Amniotic epithelial cell (primary cell): ENCODE results near the gene PSKH1.
A peak's percentile ranks its signal among the peaks of the same experiment; 100 is the strongest.
"Not testable (repeated sequence)": the region's sequence is repeated elsewhere in the genome, so short reads cannot be mapped to it uniquely, and the experiment has no call there.

ENCODE experiments used
- DNase-seq: peaks from one replicate; pipeline ENCODE4 v3.0.0-alpha.2; 2010; ENCODE audit warnings: low read depth

PSKH1 gene

DNA sequence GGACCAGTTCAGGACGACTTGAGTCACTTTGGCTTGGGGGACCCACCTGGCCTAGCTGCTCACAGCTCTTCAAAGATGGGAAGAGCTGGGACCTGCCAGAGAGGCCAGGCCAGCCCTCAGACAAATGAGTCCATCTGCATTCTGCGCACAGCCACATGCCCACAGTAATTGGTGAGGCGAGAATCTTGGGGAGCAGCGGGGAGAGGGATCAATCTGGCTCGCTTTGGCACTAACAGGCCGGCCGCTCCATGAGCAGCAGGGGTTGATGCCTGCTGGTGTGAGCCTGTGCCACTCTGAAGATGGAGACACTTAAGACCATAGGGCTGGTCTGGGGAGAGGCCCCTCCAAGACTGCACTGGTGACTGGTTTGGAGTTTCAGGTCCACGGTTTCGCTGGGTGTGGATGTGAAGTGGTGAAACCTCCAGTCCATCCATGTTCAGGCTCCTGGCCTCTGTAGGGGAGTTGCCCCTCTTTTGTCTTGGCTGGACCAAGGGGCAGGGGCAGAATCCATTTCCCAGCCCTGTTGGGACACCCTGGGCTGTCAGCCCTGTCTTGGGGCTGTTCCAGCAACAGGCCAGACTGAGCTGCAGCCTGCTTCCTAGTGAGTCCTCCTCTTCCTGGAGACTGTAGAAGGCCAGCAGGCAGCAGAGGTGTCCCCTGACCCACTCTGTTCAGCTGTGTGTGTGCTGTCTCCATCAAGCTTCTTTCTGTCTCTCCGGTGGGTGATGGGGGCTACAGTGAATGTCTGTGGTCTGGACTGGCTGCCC lies 31.3 kb downstream of the PSKH1 start:
- DNase-seq, result no peak

- DNase-seq, result peak; percentile 40
Measured at GRCh38 chr16:67926181-67926750, 33.2 kb downstream of the PSKH1 start.

GRCh38 chr16:67927131-67927941 lies 34.3 kb downstream of the PSKH1 start:
- no peak for DNase-seq

DNA sequence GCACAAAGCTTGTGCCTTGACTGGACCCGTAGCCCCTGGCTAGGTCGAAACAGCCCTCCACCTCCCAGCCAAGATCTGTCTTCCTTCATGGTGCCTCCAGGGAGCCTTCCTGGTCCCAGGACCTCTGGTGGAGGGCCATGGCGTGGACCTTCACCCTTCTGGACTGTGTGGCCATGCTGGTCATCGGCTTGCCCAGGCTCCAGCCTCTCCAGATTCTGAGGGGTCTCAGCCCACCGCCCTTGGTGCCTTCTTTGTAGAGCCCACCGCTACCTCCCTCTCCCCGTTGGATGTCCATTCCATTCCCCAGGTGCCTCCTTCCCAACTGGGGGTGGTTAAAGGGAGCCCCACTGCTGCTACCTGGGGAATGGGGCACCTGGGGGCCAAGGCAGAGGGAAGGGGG lies 35.1 kb downstream of the PSKH1 start:
- no peak for DNase-seq

- peak; percentile 37 for DNase-seq
Measured at GRCh38 chr16:67928561-67929364, 35.7 kb downstream of the PSKH1 start.

- DNase-seq, result no peak
Measured at GRCh38 chr16:67930191-67930590, 37.1 kb downstream of the PSKH1 start.

DNA sequence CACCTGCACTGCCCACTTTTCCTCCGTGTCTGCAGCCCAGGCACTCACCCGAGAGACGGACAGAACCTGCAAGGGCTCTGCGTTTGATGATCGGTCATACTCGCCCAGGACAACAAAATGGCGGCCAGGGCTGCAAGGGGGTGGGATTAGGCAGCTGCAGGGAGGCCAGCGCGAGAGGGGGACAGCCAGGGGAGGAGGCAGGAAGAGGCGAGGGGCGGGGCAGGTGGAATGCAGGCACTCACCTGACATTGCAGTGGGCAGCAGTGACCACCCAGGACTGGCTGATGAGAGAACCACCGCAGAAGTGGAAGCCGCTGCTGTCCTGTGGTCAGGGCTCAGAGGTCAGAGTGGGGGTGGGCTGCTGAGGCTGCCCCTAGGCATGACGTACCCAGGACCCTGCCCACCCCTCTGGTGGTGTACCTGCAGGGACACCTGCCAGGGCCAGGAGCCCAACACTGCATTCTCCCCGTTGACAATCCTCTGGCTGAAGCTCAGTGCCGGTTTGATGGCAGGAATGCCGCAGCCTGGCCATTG lies 37.7 kb downstream of the PSKH1 start:
- DNase-seq, result no peak

DNA sequence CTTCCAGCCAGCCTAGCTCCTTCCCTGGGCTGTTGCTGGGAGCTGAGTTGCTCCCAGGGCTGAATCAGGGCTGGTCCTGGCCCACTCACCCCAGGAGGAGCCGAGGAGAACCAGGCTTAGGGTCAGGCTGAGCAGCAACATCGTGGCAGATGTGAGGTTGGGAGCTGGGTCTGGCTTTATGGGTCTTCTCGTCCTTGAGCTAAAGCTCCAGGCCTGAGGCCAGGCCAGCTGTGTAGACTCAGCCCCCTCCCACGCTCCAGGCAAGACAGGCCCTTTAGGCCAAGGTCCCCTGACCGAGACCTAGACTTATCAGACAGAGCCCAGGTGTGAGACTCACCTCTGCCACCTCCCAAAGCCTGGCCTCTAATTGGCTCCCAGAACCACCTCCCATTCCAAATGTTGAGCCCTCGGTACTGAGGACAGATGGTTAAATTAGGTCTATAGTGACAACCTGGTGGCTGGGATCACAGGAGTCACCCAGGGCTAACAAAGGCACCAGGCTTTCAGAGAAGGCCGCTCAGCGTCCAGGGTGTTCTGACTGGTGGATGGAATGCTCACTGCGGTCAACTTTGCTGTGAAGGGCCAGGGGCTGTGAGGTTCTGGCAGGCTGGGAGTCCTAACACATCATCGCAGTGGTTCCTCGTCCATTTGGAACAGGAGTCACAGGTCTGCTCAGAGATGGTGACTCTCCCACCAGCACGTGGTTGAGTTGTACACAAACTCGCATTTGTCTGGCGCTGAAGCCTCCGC lies 38.8 kb downstream of the PSKH1 start, which contains the start of gene CTRL:
TSS of gene CTRL (minus strand) at position 151 of the 750 bp plus-strand sequence. CDS start at position 141, 10 bp downstream.
- no peak for DNase-seq

GRCh38 chr16:67932462-67932840 lies 39.4 kb downstream of the PSKH1 start:
- DNase-seq, result no peak

DNA sequence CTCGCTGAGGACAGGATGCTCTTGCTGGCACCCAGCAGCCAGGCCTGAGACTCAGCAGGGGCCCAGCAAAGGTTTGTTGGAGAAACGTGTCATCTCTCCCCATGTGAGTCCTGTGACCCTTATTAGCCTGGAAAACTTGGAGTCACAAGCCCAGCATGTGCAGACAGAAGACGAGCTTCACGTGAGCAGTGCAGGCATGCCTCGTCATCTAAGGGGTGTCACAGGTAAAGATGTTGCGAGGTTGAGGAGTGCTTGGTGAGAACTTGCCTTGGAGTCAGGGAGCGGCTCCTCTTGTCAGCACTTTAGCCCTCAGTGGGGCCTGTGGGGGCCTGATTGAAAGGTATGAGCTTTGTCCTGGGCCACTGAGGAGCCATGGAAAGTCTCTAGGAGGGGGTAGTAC lies 40.8 kb downstream of the PSKH1 start:
- no peak for DNase-seq

DNA sequence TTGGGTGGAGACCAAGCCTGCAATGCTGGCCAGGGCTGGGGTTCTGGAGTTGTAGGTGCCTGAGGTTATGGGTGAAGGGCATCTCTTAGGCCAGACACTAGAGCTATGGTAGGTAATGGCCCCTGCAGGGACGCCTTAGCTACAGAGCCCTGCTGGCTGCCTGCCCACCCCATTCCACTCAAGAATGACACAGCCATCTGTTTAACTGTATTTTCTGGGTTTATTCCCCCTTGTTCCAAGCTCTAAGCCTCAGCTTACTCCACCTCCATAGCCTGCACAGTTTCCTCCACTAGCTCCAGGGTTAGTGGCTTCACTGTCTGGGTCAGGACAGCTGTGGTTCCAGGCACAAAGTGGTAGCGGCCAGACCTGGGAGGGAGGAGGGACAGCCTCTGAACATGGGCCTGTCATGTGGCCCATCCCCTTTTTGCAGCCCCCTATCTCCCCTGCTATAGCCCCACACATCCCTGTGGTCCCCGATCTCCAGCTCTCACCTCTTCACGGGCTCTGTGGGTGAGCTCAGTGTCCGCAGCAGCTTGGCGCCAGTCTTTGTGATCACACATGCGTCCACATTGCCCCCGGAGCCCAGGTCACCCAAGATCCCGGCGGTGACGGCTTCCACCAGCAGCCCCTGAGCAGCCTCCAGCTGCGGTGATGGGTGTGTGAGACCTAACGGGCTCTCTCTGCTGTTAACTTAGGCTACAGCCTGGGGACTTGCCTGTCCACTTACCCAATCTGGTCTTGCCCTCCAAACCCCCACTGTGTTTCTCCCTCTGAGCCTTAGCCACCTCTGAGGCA lies 41.4 kb downstream of the PSKH1 start:
- DNase-seq, result no peak

GRCh38 chr16:67935101-67935401 lies 42.0 kb downstream of the PSKH1 start:
- no peak for DNase-seq

GRCh38 chr16:67935402-67936123 lies 42.5 kb downstream of the PSKH1 start:
- peak; percentile 92 for DNase-seq

DNA sequence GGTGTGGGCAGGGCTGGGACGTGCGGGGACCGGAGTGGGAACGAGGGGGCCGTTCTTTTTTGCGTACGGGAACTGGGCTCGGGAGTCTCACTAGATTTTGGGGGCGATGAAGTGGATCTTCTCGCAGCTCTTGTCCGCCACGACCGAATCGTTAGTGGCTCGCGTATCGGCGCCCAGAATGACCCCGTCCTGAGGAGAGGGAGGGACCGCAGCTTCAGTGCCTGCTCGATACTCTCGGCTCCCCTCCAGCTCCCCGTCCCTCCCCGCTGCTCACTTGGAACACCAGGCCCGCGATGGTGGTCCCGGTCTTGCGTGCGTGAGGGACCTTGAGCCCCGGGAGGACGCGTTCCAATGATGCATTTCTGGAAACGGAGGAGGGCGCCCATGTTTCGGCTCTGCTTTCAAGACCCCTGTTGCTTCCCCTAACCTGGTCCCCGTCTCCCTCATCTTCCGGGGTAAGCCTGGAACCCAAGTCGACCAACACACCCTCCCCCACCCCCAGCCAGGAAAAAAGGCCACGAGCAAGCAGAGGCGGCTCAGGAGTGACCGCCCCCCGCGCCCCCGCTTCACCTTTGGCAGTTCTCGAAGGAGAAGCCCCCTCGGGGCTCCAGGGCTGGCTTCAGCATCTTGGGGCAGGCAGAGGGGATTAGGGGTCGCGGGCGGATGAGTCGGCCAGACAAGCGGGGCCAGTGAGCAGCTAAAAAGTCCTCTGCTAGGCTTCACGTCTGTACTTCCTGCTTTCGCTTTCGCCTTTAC lies 43.2 kb downstream of the PSKH1 start, which contains the start of gene PSMB10:
TSS of gene PSMB10 (minus strand) at position 727 of the 756 bp plus-strand sequence. CDS start at position 626, 101 bp downstream.
- DNase-seq, result peak; percentile 62

- DNase-seq, result no peak
Measured at GRCh38 chr16:67936880-67937605, 44.0 kb downstream of the PSKH1 start.

DNA sequence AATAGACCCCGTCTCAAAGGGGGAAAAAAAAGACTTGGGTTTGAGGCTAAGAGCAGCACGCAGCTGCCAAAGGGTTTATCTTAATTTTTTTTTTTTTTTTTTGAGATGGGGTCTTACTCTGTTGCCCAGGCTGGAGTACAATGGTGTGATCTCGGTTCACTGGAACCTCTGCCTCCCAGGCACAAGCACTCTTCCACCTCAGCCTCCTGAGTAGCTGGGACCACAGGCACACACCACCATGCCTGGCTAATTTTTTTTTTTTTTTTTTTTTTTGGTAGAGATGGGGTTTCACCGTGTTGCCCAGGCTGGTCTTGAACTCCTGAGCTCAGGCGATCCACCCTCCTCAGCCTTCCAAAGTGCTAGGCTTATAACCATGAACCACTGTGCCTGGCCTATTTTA lies 44.7 kb downstream of the PSKH1 start:
- DNase-seq, result not testable (repeated sequence)

DNA sequence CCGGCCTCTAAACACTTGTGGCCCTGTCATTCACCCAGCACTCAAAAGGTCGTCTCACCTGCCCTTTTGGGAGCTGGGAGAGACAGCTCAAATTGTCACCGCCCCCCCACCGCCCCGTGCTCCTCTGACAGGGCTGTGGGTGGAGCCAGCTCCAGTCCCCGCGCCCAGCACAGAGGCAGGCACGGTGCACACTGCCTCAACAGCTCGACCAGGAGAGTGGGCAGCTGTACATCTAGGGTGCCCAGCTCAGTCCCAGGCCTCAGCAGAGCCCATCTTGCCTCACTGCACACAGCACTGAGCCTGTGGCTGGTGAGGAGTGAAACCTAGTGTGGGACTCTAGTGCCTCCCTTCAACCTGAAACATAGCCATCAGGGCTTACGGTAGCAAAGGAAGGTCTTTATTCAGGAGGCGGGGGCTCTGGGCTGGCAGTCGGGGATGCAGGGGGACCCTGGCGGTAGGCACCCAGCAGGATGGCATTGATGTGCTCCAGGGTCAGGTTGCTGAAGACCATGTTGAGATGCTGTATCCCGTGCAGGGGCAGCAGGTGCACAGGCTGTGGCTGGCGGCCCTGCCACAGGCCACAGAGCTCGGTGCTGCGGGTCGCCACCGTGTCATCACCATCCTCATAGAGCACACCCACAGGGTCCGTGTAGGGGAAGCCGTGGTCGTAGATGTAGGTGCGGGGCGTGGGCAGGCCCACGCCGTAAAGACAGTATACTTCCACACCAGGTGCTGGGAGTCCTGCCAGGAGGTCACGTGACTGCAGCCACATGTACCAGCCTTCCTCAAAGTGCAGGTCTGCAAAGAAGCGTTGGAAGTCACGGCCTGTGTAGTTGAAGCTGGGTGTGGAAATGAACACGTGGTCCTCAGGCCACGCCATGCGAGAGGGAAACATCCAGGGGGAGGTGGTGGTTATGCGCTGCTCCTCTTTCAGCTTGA lies 46.7 kb downstream of the PSKH1 start:
- DNase-seq, result no peak
